Esophagus muscularis mucosa (tissue), 4 donors: ENCODE measurements around the gene KCNJ6.

Source experiments
- EP300 ChIP-seq: sonication (generic); formaldehyde crosslinking; IDR thresholded peaks from one replicate; pipeline ENCODE4 v1.6.1; 2017; ENCODE audit warnings: antibody characterized with exemption
- POLR2A ChIP-seq: fragments of 450-650 bp; IDR thresholded peaks from one replicate; pipeline ENCODE4 v1.6.1; 2017; ENCODE audit warnings: antibody characterized with exemption, moderate library complexity, mild to moderate bottlenecking, low read depth
- POLR2AphosphoS5 ChIP-seq, 2 donors: sonication (generic); formaldehyde crosslinking; IDR thresholded peaks; one replicate each; pipeline ENCODE4 v1.6.1; 2017; ENCODE audit warnings: antibody characterized with exemption in 2 of 2
- TF ChIP-seq, protein P1 (sequence below), 3 experiments: fragments of 200-600 bp in 2 of 3; fragments of 450-650 bp in 1 of 3; sonication (generic) in 2 of 3; IDR thresholded peaks; one replicate each; pipeline ENCODE4 v1.5.1; 2017 to 2019; ENCODE audit warnings: antibody characterized with exemption in 3 of 3, mild to moderate bottlenecking in 2 of 3, moderate library complexity in 1 of 3

DNA sequence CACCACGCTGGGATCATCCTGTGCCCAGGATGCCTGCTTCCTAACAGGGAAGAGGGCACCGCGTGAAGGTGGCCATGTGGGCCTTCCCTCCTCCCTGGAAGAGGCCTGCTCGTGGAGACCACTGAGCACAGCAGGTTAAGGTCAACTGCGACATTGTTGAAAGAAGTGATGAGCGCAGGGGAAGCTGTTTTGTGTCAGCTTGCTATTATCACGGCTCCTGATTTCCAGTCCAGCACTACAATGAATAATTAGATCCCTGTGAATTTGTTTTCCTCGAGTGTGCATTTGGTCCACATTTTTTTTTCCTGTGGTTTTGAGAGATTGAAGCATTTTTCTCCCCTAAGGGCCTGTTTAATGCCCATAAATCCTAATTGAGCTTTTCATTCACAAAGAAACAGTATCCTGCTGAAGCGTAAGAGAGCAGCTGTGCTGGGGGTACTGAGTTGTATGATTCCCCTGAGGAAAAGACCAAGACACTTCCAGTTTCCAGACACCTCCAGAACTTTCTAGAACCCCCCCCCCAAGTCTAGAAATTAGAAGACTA lies 204.9 kb downstream of the KCNJ6 start:
- TF ChIP-seq POLR2A (no peak), EP300 (no peak), POLR2AphosphoS5 (IDR thresholded peaks at IDR 0.05) (no peak)
- TF ChIP-seq, protein P1, sequence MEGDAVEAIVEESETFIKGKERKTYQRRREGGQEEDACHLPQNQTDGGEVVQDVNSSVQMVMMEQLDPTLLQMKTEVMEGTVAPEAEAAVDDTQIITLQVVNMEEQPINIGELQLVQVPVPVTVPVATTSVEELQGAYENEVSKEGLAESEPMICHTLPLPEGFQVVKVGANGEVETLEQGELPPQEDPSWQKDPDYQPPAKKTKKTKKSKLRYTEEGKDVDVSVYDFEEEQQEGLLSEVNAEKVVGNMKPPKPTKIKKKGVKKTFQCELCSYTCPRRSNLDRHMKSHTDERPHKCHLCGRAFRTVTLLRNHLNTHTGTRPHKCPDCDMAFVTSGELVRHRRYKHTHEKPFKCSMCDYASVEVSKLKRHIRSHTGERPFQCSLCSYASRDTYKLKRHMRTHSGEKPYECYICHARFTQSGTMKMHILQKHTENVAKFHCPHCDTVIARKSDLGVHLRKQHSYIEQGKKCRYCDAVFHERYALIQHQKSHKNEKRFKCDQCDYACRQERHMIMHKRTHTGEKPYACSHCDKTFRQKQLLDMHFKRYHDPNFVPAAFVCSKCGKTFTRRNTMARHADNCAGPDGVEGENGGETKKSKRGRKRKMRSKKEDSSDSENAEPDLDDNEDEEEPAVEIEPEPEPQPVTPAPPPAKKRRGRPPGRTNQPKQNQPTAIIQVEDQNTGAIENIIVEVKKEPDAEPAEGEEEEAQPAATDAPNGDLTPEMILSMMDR (IDR thresholded peaks at IDR 0.05) = no peak
